ENCODE data around the gene SLC4A4.

SLC4A4 gene

DNA sequence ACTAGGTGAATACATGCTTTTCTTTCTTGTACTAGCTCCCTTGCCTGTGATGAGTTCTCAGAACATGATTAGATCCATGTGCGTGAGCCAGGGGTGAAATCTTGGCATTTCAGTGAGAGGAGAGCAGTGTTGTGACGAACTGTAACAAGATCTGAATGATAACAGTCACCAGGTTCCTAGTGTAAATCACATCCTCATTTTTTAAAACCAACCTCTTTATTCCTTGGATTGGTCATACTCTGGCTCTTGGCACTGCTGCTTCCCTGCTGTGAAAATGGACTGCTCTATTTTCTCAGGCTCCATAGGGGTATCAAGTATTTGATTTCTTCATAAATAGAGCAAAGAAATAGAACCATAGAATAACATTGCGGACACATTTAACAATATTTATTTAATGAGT, 206.3 kb downstream of the SLC4A4 start:
- DNase-seq (ENCODE audit: low read depth): no peak

GRCh38 chr4:71549516-71550160, 210.8 kb downstream of the SLC4A4 start:
- DNase-seq (ENCODE audit: low read depth): no peak

DNA sequence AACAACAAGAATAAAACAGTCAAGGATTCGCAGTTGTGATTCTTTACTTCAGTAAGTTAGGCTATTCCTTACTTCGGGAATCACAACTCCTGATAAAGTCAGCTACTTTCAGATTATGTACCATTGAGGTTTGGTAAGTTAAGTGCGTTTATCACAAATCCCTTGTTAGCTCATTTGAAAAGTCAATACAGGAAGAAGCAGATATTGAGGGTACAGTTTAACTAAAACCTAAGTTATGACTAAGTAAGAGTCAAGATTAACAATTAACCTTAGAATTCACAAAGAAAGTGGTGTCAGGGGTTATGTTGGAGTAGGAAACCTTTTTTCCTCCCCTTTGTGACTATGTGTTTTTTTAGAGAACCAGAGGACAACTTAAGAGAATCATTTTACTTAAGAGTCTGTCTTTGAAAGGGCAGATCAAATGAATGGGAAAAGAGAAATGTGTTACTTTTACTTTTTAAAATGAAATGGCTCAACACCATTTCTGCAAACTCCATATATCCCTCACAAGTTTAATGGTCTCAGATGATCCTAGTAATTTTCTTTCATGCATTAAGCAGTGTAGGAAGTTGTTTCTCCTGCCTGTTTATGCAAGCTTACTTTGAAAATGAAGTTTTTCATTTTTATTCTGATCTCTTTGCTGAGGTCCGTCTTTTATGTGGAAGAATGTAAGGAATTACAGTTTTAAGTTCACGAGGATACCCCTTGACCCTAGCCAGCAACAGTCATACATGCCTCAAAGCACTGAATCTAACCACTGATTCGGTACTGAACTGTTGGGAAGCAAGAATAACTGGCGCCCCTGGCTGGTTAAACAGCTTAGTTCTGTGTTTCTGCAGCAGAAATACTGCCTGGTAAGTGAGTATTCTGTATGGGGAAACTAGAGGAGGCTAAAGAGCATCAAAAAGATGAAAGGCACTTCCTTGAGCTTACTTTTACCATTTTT, 211.7 kb downstream of the SLC4A4 start:
- DNase-seq (ENCODE audit: low read depth): peak; percentile 29

DNA sequence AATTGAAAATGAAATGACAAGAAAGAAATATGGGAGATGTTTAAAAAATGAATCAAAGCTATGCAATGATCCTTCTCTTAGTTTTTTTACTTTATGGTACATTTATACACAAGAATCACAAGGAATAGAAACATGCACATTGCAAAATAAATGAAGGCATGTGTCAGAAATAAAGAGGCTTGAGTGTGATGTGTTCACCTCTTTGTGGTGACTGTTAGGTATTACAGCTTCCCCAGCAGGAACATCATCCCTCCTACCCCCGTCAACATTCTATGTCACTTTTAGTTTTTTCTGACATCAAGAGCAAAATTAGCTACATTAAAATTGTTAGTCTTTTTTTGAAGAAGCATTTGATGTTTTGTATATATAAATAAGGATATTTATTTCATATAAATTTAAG, 214.8 kb downstream of the SLC4A4 start:
- DNase-seq (ENCODE audit: low read depth): no peak

- DNase-seq (ENCODE audit: low read depth): no peak
Observed at GRCh38 chr4:71554025-71554424, 215.2 kb downstream of the SLC4A4 start.

GRCh38 chr4:71558248-71558647, 219.4 kb downstream of the SLC4A4 start:
- no peak for DNase-seq (ENCODE audit: low read depth)

DNA sequence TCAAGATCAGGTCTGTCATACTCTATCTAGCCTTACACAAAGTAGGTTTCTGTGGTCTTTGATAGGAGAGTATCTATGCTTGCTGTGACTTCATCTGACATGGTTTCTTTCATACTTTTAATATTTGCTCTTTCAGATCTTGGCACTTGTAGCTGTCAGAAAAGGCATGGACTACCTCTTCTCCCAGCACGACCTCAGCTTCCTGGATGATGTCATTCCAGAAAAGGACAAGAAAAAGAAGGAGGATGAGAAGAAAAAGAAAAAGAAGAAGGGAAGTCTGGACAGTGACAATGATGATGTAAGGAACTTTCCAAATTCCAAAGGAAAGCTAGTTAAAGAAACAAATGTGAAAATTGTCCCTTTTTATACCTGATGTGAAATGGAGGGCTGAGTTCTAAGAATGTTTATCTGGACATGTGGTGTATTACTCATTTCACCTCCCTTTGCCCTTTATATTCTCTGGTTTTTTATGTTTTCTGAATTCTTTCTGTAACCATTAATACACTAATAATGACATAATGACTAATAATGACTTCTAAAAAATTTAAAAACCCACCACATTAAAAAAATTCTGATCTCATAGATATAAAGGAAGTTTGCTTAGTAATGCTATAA, 221.2 kb downstream of the SLC4A4 start:
- DNase-seq (ENCODE audit: low read depth): peak; percentile 34

DNA sequence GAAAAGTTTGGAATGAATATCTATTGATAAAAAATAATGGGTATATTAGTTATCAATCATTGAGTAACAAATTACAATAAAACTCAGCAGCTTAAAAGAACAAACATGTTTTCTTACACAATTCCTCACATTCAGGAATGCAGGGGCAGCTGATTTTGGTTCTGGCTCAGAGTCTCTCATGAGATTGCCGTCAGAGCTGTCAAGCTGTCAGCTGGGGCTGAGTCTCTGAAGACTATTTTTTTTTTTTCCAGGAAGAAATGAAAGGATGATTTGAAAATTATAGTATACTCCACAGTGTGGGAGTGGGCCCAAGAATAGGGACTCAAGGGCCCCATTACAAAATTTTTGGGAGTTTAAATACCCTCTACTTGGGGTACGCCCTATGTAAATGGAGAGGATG, 226.0 kb downstream of the SLC4A4 start:
- no peak for DNase-seq (ENCODE audit: low read depth)

- DNase-seq (ENCODE audit: low read depth): no peak
Observed at GRCh38 chr4:71566856-71567255, 228.0 kb downstream of the SLC4A4 start.

- DNase-seq (ENCODE audit: low read depth): no peak
Observed at GRCh38 chr4:71568131-71568530, 229.3 kb downstream of the SLC4A4 start.

DNA sequence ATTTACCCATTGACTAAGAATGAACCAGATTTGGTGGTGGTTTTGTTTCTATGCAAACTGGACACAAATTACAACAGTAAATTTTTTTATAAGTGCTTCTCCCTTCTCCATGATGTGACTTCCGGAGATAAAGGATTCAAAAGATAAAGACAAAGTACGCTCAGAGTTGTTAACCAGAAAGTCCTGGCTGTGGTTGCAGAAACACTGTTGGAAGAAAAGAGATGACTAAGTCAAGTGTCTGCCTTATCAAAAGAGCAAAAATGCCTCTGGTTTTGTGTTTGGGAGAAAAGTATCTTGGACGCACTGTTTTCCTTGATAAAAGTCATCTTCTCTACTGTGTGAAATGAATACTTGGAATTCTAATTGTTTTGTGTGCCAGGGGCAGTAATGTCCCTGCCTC, 231.7 kb downstream of the SLC4A4 start:
- no peak for DNase-seq (ENCODE audit: low read depth)

DNA sequence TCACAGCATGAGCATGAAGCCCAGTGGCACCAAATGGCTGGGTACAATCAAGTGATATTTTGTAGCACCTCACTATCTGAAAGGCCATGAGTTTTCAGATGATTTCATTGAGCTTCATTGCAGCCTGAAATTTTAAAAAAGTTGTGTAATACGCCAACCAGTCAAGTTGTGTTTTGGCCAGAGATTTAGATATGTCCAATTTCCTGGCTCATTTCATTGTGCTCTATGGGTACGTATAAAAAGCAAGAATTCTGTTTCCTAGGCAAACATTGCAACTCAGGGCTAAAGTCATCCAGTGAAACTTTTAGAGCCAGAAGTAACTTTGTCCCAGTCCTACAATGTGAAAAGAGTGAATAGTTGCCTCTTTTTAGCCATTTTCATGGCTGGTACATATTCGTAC, 232.5 kb downstream of the SLC4A4 start:
- no peak for DNase-seq (ENCODE audit: low read depth)

- no peak for DNase-seq (ENCODE audit: low read depth)
Observed at GRCh38 chr4:71583971-71584370, 245.2 kb downstream of the SLC4A4 start.

DNA sequence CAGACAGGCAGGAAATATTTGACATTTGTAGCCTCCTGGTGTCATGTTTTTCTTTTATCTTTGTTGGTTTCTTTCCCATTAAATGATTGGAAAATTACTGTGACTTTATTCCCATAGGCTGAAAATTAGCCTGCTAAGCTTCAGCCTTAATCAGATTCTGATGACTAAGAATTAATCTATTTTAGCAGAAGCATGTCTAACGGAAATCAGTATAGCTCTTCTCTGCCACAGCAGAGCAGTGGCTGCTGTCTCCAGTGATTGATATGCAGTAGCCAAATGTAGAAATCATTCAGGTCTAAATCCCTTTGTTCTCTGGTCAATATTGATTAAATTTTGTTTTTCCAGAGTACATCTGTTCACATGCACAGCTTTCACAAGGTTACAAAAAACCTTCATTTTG, 245.8 kb downstream of the SLC4A4 start:
- no peak for DNase-seq (ENCODE audit: low read depth)

DNA sequence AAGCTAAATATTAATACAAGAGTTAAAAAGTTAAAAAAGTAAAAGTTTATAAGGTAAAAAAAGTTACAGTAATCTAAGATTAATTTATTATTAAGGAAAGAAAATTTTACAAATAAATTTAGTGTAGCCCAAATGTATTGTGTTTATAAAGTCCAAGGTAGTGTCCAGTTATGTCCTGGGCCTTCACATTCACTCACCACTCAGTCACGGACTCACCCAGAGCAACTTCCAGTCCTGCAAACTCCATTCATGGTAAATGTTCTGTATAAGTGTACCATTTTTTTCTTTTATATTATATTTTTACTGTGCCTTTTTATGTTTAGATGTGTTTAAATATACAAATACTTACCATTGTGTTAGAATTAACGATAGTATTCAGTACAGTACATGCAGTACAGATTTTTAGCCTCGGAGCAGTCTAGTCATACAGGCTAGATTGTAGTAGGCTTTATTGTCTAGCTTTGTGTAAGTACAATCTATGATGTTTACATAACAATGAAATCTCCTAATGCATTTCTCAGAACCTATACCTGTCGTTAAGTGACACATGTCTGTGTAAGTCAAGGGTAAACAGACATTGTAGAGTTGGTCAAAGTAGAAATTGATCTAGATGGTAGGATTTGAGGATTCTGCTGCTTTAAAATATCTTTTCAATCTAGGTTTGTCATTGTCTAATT, 247.4 kb downstream of the SLC4A4 start:
- DNase-seq (ENCODE audit: low read depth): no peak

- DNase-seq (ENCODE audit: low read depth): no peak
Observed at GRCh38 chr4:71587995-71588394, 249.2 kb downstream of the SLC4A4 start.

DNA sequence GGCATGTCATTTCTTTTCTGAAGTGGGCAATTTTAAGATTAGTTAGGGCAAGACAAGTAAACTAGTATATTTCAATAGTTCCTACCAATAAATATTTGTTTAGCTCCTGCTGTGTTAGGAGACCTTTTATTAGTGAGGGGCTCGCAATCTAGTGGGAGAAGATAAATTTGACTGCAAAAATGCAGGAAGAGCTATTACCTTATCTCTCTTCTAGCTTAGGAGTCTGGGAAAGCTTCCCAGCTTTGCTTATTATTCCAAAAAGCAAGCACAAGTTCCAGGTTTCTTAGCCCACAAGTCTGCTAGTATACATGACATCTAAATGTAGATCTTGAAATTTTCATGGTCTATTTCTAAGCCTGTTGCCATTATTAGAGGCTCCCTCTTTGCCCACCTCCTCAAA, 254.0 kb downstream of the SLC4A4 start:
- no peak for DNase-seq (ENCODE audit: low read depth)

GRCh38 chr4:71593311-71593710, 254.5 kb downstream of the SLC4A4 start:
- DNase-seq (ENCODE audit: low read depth): no peak

- DNase-seq (ENCODE audit: low read depth): no peak
Observed at GRCh38 chr4:71595576-71596108, 256.8 kb downstream of the SLC4A4 start.

DNA sequence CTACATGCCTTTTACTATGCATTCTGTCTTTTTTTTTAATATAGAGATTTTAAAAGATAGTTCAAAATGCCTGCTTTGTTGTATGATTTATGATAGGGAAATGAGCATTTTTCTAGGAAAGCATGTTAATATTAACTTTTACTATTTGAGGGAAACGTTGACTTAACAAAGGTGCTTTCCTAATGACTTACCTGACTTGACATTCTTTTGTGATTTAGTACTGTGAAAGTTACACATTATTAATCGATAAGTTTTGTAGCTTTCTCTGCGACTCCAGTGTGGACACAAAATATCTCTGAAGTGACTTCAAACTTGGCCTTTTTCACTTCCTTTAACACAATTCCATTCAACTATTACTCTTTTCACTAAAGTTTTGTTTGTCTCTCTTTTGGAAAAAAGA, 260.8 kb downstream of the SLC4A4 start:
- no peak for DNase-seq (ENCODE audit: low read depth)

DNA sequence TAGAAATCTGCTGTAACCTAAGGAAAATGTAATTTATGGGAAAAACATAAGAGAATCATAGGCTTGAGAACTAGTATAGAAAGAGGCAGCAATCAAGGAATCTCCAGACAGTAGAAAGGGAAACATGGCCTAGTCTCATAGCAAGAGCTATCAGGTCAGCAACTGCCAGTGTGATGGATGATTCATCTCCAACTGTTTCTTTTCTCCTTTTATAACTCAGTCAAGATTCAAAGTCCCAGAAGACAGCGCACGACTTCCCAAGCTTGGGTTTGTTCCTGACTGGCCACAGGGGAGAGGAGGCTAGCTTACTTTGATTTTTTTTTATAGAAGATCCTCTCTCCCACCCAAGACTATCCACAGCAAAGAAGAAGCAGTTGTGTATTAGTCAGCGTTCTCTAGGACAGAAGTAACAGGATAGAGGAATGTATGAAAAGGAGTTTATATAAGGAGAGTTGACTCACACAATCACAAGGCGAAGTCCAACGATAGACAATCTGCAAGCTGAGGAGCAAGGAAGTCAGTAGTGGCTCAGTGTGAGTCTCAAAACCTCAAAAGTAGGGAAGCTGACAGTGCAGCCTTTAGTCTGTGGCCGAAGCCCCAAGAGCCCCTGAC, 263.6 kb downstream of the SLC4A4 start:
- no peak for DNase-seq (ENCODE audit: low read depth)

DNA sequence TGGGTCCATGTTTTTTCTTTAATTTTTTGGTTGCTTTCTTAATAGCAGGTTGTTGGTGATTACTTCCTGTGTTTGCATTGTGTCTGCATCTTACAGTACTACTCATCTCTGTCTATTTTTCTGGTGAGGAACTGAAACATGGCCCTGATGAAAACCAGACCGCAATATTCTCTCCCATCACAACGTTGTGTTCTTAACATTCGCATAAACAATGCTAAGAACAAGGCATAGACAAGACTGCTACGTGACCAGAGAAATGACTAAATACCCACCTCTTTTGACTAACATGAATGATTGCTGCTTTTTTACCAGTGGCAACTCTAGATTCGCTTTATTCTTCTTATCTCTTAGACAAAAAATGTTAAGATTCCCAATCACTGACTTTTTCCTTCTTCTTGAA, 266.0 kb downstream of the SLC4A4 start:
- DNase-seq (ENCODE audit: low read depth): no peak

All from HS-27A (cell line).